ENCODE results near the gene EPS8L3. TPM values are rescaled to one million over a fixed set of nuclear protein-coding genes. Genes with fewer than 3 reads are reported as not detected.

Gene EPS8L3
- total RNA-seq (under 1 TPM in 2 of 5 donors, not detected in 3; 0.47 to 0.49 TPM), total RNA-seq (0 to 0.12 (median 0) reads per million in 29 experiments)
- not detected for total RNA-seq (2013)

GRCh38 chr1:109763646-109764415 lies at the start of gene EPS8L3:
Gene EPS8L3 (minus strand): TSS chr1:109763923. CDS start chr1:109761749, 2,174 bp downstream.
- Mint-ChIP-seq H3K4me1 (no peaks in the 10 kb centered on the region), H3K4me3 (no peak within 1 kb of the TSS), H3K27me3 (peaks cover 0 to 1% of the 10 kb centered on the region in 2 donors), H3K36me3 (no peaks in the 10 kb centered on the region), H3K9me3 (no peaks in the 10 kb centered on the region), H3K27ac (no peak within 1 kb of the TSS)
- DNase-seq = peak in 1 of 35 experiments; percentile 20
- Histone ChIP-seq H3K9me3 (no peaks in the 10 kb centered on the region), H3K27ac (ENCODE audit: low read length) (no peak within 1 kb of the TSS), H3K4me1 (ENCODE audit: control insufficient read depth in 1 of 2, extremely low read depth in 1 of 2, insufficient read depth in 2 of 2, low read length in 2 of 2) (no peaks in the 10 kb centered on the region), H3K4me3 (ENCODE audit: control insufficient read depth in 1 of 2, extremely low read depth in 1 of 2, low read length in 1 of 2) (no peak within 1 kb of the TSS), H3K27me3 (replicated peaks in 1 of 2; ENCODE audit: control insufficient read depth in 2 of 2, extremely low read depth in 1 of 2, insufficient read depth in 2 of 2, low read length in 1 of 2) (peaks cover 0 to 26% of the 10 kb centered on the region in 2 experiments), H3K36me3 (ENCODE audit: control insufficient read depth in 2 of 2, extremely low read depth in 1 of 2, insufficient read depth in 1 of 2, low read length in 1 of 2) (no peaks in the 10 kb centered on the region)
- CTCF ChIA-PET = no interaction called here
- no peak for ATAC-seq (replicated peaks in 1 of 4)
- WGBS (ENCODE audit: insufficient coverage) = 66% methylated on average over 11 of the region's 11 CpGs
- POLR2A ChIA-PET = no interaction called here

- WGBS (ENCODE audit: insufficient coverage) = no CpG with 5 or more reads among the region's 1 CpG
- Mint-ChIP-seq H3K36me3 (no peaks in the 10 kb centered on the region), H3K4me1 (peaks cover 8 to 24% (median 10%) of the 10 kb centered on the region in 3 donors), H3K4me3 (no peak overlapping the region), H3K27ac (no peak overlapping the region), H3K27me3 (no peaks in the 10 kb centered on the region), H3K9me3 (peaks cover 0 to 7% (median 4%) of the 10 kb centered on the region in 3 donors)
- no peaks in the 10 kb centered on the region for H3K9me3 ChIP-seq
- no peaks in the 10 kb centered on the region for H3K27me3 ChIP-seq (replicated peaks in 1 of 2; ENCODE audit: control insufficient read depth in 2 of 2, extremely low read depth in 1 of 2, insufficient read depth in 2 of 2, low read length in 1 of 2)
- H3K27ac ChIP-seq (ENCODE audit: low read length) = no peak overlapping the region
- peaks cover 0 to 9% of the 10 kb centered on the region in 2 experiments for H3K4me1 ChIP-seq (ENCODE audit: control insufficient read depth in 1 of 2, extremely low read depth in 1 of 2, insufficient read depth in 2 of 2, low read length in 2 of 2)
- H3K4me3 ChIP-seq (ENCODE audit: control insufficient read depth in 1 of 2, extremely low read depth in 1 of 2, low read length in 1 of 2) = no peak overlapping the region
- ChIA-PET POLR2A (interaction anchor here in 1 of 2 donors (0.6 kb wide), 1 partner anchor 563 kb away, joined by 3 read pairs; no protein-coding TSS in a partner anchor), CTCF (interaction anchor here in 1 of 2 donors (0.7 kb wide), 1 partner anchor 31 kb away, joined by 5 read pairs; no protein-coding TSS in a partner anchor)
- ATAC-seq (replicated peaks in 1 of 4) (no peak), DNase-seq (no peak)
- H3K36me3 ChIP-seq (ENCODE audit: control insufficient read depth in 2 of 2, extremely low read depth in 1 of 2, insufficient read depth in 1 of 2, low read length in 1 of 2) = no peaks in the 10 kb centered on the region
Observed at GRCh38 chr1:109812691-109813393, 49.1 kb upstream of the EPS8L3 start.

GRCh38 chr1:109808703-109809102 lies 45.0 kb upstream of the EPS8L3 start:
- Mint-ChIP-seq H3K27me3 (no peaks in the 10 kb centered on the region), H3K9me3 (no peaks in the 10 kb centered on the region), H3K27ac (no peak overlapping the region), H3K4me1 (peaks cover 35 to 46% (median 42%) of the 10 kb centered on the region in 3 donors), H3K4me3 (no peak overlapping the region), H3K36me3 (no peaks in the 10 kb centered on the region)
- H3K27me3 ChIP-seq (replicated peaks in 1 of 2; ENCODE audit: control insufficient read depth in 2 of 2, extremely low read depth in 1 of 2, insufficient read depth in 2 of 2, low read length in 1 of 2) = no peaks in the 10 kb centered on the region
- ATAC-seq (replicated peaks in 1 of 4) (no peak), DNase-seq (no peak)
- no peaks in the 10 kb centered on the region for H3K36me3 ChIP-seq (ENCODE audit: control insufficient read depth in 2 of 2, extremely low read depth in 1 of 2, insufficient read depth in 1 of 2, low read length in 1 of 2)
- 97% methylated on average over 5 of the region's 6 CpGs for WGBS (ENCODE audit: insufficient coverage)
- no peak overlapping the region for H3K27ac ChIP-seq (ENCODE audit: low read length)
- ChIA-PET CTCF (no interaction called here), POLR2A (no interaction called here)
- H3K4me1 ChIP-seq (ENCODE audit: control insufficient read depth in 1 of 2, extremely low read depth in 1 of 2, insufficient read depth in 2 of 2, low read length in 2 of 2) = peaks cover 7 to 36% of the 10 kb centered on the region in 2 experiments
- H3K9me3 ChIP-seq = no peaks in the 10 kb centered on the region
- no peak overlapping the region for H3K4me3 ChIP-seq (ENCODE audit: control insufficient read depth in 1 of 2, extremely low read depth in 1 of 2, low read length in 1 of 2)

GRCh38 chr1:109807822-109808680 lies 44.3 kb upstream of the EPS8L3 start:
- no peaks in the 10 kb centered on the region for H3K36me3 Mint-ChIP-seq
- no peaks in the 10 kb centered on the region for H3K9me3 Mint-ChIP-seq
- Histone ChIP-seq H3K4me1 (ENCODE audit: control insufficient read depth in 1 of 2, extremely low read depth in 1 of 2, insufficient read depth in 2 of 2, low read length in 2 of 2) (peaks cover 13 to 42% of the 10 kb centered on the region in 2 experiments), H3K9me3 (no peaks in the 10 kb centered on the region), H3K27ac (ENCODE audit: low read length) (no peak overlapping the region), H3K36me3 (ENCODE audit: control insufficient read depth in 2 of 2, extremely low read depth in 1 of 2, insufficient read depth in 1 of 2, low read length in 1 of 2) (no peaks in the 10 kb centered on the region), H3K27me3 (replicated peaks in 1 of 2; ENCODE audit: control insufficient read depth in 2 of 2, extremely low read depth in 1 of 2, insufficient read depth in 2 of 2, low read length in 1 of 2) (no peaks in the 10 kb centered on the region), H3K4me3 (ENCODE audit: control insufficient read depth in 1 of 2, extremely low read depth in 1 of 2, low read length in 1 of 2) (no peak overlapping the region)
- no peaks in the 10 kb centered on the region for H3K27me3 Mint-ChIP-seq
- no peak for ATAC-seq (replicated peaks in 1 of 4)
- CTCF ChIA-PET = no interaction called here
- no peak overlapping the region for H3K27ac Mint-ChIP-seq
- no CpG with 5 or more reads among the region's 6 CpGs for WGBS (ENCODE audit: insufficient coverage)
- POLR2A ChIA-PET = no interaction called here
- no peak overlapping the region for H3K4me3 Mint-ChIP-seq
- H3K4me1 Mint-ChIP-seq = peaks cover 40 to 51% (median 49%) of the 10 kb centered on the region in 3 donors
- DNase-seq = no peak

GRCh38 chr1:109807402-109807801 lies 43.7 kb upstream of the EPS8L3 start:
- H3K4me1 Mint-ChIP-seq = peaks cover 46 to 55% (median 54%) of the 10 kb centered on the region in 3 donors
- H3K36me3 Mint-ChIP-seq = no peaks in the 10 kb centered on the region
- 91% methylated on average over 8 of the region's 9 CpGs for WGBS (ENCODE audit: insufficient coverage)
- no peak for ATAC-seq (replicated peaks in 1 of 4)
- Histone ChIP-seq H3K9me3 (no peaks in the 10 kb centered on the region), H3K4me1 (ENCODE audit: control insufficient read depth in 1 of 2, extremely low read depth in 1 of 2, insufficient read depth in 2 of 2, low read length in 2 of 2) (peaks cover 19 to 49% of the 10 kb centered on the region in 2 experiments), H3K27ac (ENCODE audit: low read length) (no peak overlapping the region), H3K27me3 (replicated peaks in 1 of 2; ENCODE audit: control insufficient read depth in 2 of 2, extremely low read depth in 1 of 2, insufficient read depth in 2 of 2, low read length in 1 of 2) (no peaks in the 10 kb centered on the region), H3K36me3 (ENCODE audit: control insufficient read depth in 2 of 2, extremely low read depth in 1 of 2, insufficient read depth in 1 of 2, low read length in 1 of 2) (no peaks in the 10 kb centered on the region), H3K4me3 (ENCODE audit: control insufficient read depth in 1 of 2, extremely low read depth in 1 of 2, low read length in 1 of 2) (no peak overlapping the region)
- H3K4me3 Mint-ChIP-seq = no peak overlapping the region
- ChIA-PET POLR2A (no interaction called here), CTCF (no interaction called here)
- H3K27ac Mint-ChIP-seq = no peak overlapping the region
- H3K27me3 Mint-ChIP-seq = no peaks in the 10 kb centered on the region
- no peak for DNase-seq
- no peaks in the 10 kb centered on the region for H3K9me3 Mint-ChIP-seq
